ENCODE results near the gene ATP9B.
A peak's percentile ranks its signal among the peaks of the same experiment; 100 is the strongest.

The ATP9B gene

DNA sequence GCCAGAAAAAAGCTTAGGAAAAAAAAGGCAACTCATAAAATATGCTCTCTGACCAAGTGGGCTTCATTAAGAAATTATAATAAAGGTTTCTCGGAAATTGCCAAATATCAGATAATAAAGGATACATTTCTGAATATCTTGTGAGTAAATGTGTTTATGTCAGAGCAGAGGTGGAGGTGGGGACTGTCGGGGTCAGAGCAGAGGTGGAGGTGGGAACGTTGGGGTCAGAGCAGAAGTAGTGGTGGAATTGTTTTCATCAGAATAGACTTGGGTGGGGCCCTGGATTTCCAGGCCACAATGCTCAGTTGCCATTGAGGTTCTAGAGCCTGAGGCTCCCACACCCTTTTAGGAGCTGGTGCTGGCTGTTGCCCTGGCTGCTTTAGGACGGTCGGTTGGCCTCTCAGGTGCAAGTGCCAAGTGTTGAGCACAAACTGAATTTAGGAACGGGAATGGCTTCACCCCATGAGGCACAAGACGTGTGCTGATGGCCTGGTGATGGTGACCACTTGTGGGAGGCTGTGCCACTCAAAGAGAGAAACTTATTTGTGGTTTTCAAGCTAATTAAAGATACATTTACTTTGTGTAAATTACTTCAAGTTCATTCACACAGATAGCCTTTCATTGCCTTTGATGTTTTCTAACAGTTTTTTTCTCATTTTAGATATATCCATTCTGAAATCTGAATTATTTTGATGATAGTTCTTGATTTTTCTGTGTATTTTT lies 131.5 kb downstream of the ATP9B start:
- DNase-seq, result peak; percentile 49

GRCh38 chr18:79203017-79203605 lies 133.9 kb downstream of the ATP9B start:
- DNase-seq, result peak; percentile 77

- no peak for DNase-seq
These were observed 136.0 kb downstream of the ATP9B start for GRCh38 chr18:79204889-79205807.

GRCh38 chr18:79206444-79206843 lies 137.2 kb downstream of the ATP9B start:
- no peak for DNase-seq

GRCh38 chr18:79208906-79209305 lies 139.7 kb downstream of the ATP9B start:
- DNase-seq, result peak; percentile 98

- DNase-seq, result peak; percentile 64
These were observed 141.1 kb downstream of the ATP9B start for GRCh38 chr18:79210002-79210910.

DNA sequence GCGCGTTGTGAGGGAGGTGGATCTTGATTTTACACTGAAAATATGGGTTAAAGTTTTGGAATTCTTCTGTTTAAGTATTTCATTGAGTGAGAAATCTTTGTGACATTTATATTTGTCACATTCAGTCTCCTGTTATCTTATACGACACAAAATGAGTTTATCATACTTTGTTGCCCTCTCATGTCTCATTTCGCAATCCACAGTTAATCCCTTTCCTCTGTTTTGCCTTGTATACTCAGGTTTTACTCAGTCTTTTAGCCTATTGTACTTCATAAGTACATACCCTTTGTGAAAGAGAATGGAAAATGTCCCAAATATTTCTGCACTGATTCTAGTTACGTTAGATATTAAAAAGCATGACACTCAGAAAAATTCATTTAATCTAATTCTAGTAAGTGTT lies 142.7 kb downstream of the ATP9B start:
- DNase-seq, result no peak

GRCh38 chr18:79214056-79214455 lies 144.9 kb downstream of the ATP9B start:
- no peak for DNase-seq

DNA sequence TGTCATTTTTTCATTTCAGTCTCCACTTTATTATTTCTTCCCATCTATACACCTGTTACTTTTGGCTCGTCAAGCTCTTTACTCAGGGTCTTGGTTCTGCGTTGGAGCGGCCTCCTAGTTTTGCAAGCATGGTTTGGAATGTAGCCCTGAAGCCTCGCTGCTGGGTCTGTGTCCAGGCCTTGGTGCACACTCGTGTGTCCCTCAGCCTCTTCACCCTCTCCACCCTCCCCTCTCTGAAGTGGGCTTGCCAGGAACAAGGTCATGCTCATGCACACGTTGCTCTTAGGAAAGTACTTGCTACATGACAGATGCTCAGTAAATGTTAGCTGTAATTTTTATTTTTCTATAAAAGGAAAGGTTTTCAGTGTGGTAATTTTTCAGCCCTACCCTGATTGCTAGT lies 147.0 kb downstream of the ATP9B start:
- no peak for DNase-seq

- no peak for DNase-seq
These were observed 148.9 kb downstream of the ATP9B start for GRCh38 chr18:79217979-79218604.

- DNase-seq, result no peak
These were observed 149.5 kb downstream of the ATP9B start for GRCh38 chr18:79218605-79219190.

GRCh38 chr18:79221136-79221535 lies 151.9 kb downstream of the ATP9B start:
- DNase-seq, result no peak

- DNase-seq, result no peak
These were observed 153.6 kb downstream of the ATP9B start for GRCh38 chr18:79222790-79223189.

GRCh38 chr18:79223431-79223830 lies 154.2 kb downstream of the ATP9B start:
- no peak for DNase-seq

GRCh38 chr18:79224381-79224780 lies 155.2 kb downstream of the ATP9B start:
- DNase-seq, result no peak

GRCh38 chr18:79227621-79228020 lies 158.4 kb downstream of the ATP9B start:
- no peak for DNase-seq

GRCh38 chr18:79229431-79229830 lies 160.2 kb downstream of the ATP9B start:
- DNase-seq, result no peak

DNA sequence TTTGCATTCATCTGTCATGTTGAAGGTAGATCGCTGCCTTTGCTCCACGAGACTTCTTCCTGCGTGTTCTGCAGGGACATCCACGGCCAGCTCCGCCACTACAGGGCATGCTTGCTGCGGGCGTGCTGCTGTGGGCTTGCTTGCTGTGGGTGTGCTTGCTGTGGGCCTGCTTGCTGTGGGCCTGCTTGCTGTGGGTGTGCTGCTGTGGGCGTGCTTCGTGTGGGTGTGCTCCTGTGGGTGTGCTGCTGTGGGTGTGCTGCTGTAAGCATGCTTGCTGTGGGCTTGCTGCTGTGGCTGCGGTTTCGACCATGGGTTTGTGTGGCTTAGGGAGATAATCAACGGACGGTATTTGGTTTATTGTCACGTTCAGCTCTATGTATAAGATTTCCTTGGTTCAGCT lies 165.2 kb downstream of the ATP9B start:
- no peak for DNase-seq

DNA sequence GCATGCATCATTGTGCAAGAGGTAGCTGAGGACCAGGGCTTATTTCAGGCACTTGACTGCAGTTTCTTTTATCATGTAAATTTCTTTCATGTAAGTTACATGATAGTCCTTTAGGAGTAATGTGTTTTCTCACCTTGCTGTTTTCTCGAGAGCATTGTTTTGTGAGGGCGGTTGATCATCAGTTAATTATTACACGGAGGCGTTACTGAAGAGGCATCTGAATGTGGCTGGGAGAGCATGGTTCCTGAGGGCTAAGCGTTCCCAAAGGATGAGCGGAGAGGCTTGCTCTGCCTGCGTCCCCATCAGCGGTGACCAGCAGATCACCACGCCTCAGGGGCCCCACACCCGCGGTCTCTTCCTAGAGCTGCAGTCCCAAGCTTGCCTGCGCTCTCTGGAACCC lies 170.4 kb downstream of the ATP9B start:
- no peak for DNase-seq

DNA sequence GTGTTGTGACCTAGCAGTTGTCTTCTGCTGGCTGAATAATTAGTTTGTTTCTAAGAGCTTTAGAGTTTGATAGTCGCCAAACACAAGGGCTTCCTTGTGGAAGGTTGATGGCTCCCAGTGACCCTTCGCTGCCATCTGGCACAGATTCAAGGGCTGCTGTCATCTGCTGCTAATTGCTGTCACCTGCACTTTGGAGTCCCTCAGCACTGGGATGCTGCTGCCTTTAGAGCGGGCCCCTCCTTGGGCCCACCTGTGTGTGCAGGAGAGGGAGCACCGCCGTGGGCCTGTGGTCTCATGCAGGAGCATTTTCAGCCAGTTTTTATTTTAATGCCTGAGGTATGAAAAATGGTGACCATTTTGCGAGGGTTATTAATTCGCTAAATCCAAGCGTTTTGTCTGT lies 172.6 kb downstream of the ATP9B start:
- DNase-seq, result peak; percentile 99

DNA sequence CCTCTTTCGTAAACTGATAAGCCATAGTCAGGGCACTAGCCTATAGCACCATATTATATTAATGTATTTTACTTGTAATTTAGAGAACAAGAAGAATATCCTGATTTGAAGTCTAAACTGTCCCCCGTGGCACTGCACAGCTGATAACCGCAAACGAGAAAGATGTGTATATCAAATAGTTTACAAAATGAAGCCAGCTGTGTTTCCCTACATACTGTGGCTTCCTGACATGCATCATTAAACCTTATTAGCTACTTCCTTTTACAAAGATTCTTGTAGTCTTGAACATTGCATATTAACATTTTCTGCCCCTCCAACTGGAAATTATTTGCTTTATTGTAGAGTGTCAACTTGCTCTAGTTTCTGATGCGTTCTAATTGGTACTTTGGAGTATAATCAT lies 173.1 kb downstream of the ATP9B start:
- peak; percentile 95 for DNase-seq

- peak; percentile 83 for DNase-seq
These were observed 176.4 kb downstream of the ATP9B start for GRCh38 chr18:79245517-79246001.

Measured in NCI-H146 (cell line).